ENCODE measurements around the gene CCNB2.

CCNB2 gene

GRCh38 chr15:59152694-59153450 lies 47.9 kb downstream of the CCNB2 start:
- no peaks in the 10 kb centered on the region for H3K79me2 ChIP-seq (ENCODE audit: control insufficient read depth, low read length)
- H3K4me3 ChIP-seq (ENCODE audit: low read length): no peak overlapping the region
- no peak for TF ChIP-seq EZH2phosphoT487 (IDR thresholded peaks at IDR 0.05; ENCODE audit: borderline replicate concordance, low read length)
- TF ChIP-seq, protein P1, sequence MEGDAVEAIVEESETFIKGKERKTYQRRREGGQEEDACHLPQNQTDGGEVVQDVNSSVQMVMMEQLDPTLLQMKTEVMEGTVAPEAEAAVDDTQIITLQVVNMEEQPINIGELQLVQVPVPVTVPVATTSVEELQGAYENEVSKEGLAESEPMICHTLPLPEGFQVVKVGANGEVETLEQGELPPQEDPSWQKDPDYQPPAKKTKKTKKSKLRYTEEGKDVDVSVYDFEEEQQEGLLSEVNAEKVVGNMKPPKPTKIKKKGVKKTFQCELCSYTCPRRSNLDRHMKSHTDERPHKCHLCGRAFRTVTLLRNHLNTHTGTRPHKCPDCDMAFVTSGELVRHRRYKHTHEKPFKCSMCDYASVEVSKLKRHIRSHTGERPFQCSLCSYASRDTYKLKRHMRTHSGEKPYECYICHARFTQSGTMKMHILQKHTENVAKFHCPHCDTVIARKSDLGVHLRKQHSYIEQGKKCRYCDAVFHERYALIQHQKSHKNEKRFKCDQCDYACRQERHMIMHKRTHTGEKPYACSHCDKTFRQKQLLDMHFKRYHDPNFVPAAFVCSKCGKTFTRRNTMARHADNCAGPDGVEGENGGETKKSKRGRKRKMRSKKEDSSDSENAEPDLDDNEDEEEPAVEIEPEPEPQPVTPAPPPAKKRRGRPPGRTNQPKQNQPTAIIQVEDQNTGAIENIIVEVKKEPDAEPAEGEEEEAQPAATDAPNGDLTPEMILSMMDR (IDR thresholded peaks at IDR 0.05; ENCODE audit: low read depth, low read length, poor library complexity, severe bottlenecking): no peak
- H3K9me2 ChIP-seq (replicated peaks; ENCODE audit: control insufficient read depth, low read length): no peaks in the 10 kb centered on the region
- H3K4me1 ChIP-seq (ENCODE audit: control insufficient read depth, low read length): no peaks in the 10 kb centered on the region
- H4K20me1 ChIP-seq (ENCODE audit: control insufficient read depth, insufficient read depth, low read depth, low read length): no peaks in the 10 kb centered on the region
- H3K36me3 ChIP-seq (ENCODE audit: control insufficient read depth, low read length): peaks cover 34% of the 10 kb centered on the region
- H3K4me2 ChIP-seq (ENCODE audit: low read length): no peak overlapping the region
- no peaks in the 10 kb centered on the region for H3K27me3 ChIP-seq (ENCODE audit: control insufficient read depth, low read length)
- H3F3A ChIP-seq (ENCODE audit: control insufficient read depth, insufficient read depth): no peaks in the 10 kb centered on the region
- no peaks in the 10 kb centered on the region for H3K9me3 ChIP-seq (ENCODE audit: control insufficient read depth, insufficient read depth, low read length)
- no peak overlapping the region for H3K27ac ChIP-seq (ENCODE audit: low read depth, low read length)

GRCh38 chr15:59153466-59153865 lies 48.5 kb downstream of the CCNB2 start:
- Histone ChIP-seq H3K9me2 (replicated peaks; ENCODE audit: control insufficient read depth, low read length) (no peaks in the 10 kb centered on the region), H3K4me2 (ENCODE audit: low read length) (no peak overlapping the region), H3K4me3 (ENCODE audit: low read length) (no peak overlapping the region), H3K9me3 (ENCODE audit: control insufficient read depth, insufficient read depth, low read length) (no peaks in the 10 kb centered on the region), H3F3A (ENCODE audit: control insufficient read depth, insufficient read depth) (no peaks in the 10 kb centered on the region), H3K27me3 (ENCODE audit: control insufficient read depth, low read length) (no peaks in the 10 kb centered on the region), H3K4me1 (ENCODE audit: control insufficient read depth, low read length) (no peaks in the 10 kb centered on the region), H3K36me3 (ENCODE audit: control insufficient read depth, low read length) (peaks cover 39% of the 10 kb centered on the region), H4K20me1 (ENCODE audit: control insufficient read depth, insufficient read depth, low read depth, low read length) (no peaks in the 10 kb centered on the region), H3K79me2 (ENCODE audit: control insufficient read depth, low read length) (no peaks in the 10 kb centered on the region), H3K27ac (ENCODE audit: low read depth, low read length) (no peak overlapping the region)
- TF ChIP-seq EZH2phosphoT487 (IDR thresholded peaks at IDR 0.05; ENCODE audit: borderline replicate concordance, low read length): no peak
- TF ChIP-seq, protein P1 (IDR thresholded peaks at IDR 0.05; ENCODE audit: low read depth, low read length, poor library complexity, severe bottlenecking): no peak

- no peak overlapping the region for H3K4me2 ChIP-seq (ENCODE audit: low read length)
- no peak for TF ChIP-seq EZH2phosphoT487 (IDR thresholded peaks at IDR 0.05; ENCODE audit: borderline replicate concordance, low read length)
- TF ChIP-seq, protein P1 (IDR thresholded peaks at IDR 0.05; ENCODE audit: low read depth, low read length, poor library complexity, severe bottlenecking): no peak
- H3K9me2 ChIP-seq (replicated peaks; ENCODE audit: control insufficient read depth, low read length): no peaks in the 10 kb centered on the region
- no peaks in the 10 kb centered on the region for H3K9me3 ChIP-seq (ENCODE audit: control insufficient read depth, insufficient read depth, low read length)
- H4K20me1 ChIP-seq (ENCODE audit: control insufficient read depth, insufficient read depth, low read depth, low read length): no peaks in the 10 kb centered on the region
- H3K4me1 ChIP-seq (ENCODE audit: control insufficient read depth, low read length): no peaks in the 10 kb centered on the region
- H3K4me3 ChIP-seq (ENCODE audit: low read length): no peak overlapping the region
- H3K36me3 ChIP-seq (ENCODE audit: control insufficient read depth, low read length): peaks cover 39% of the 10 kb centered on the region
- no peak overlapping the region for H3K27ac ChIP-seq (ENCODE audit: low read depth, low read length)
- no peaks in the 10 kb centered on the region for H3K27me3 ChIP-seq (ENCODE audit: control insufficient read depth, low read length)
- no peaks in the 10 kb centered on the region for H3K79me2 ChIP-seq (ENCODE audit: control insufficient read depth, low read length)
- no peaks in the 10 kb centered on the region for H3F3A ChIP-seq (ENCODE audit: control insufficient read depth, insufficient read depth)
Observed at GRCh38 chr15:59154243-59154642, 49.3 kb downstream of the CCNB2 start.

Data from DOHH2 (cell line).